Choroid plexus epithelial cell (primary cell): ENCODE measurements around the gene PRMT7.
A peak's percentile ranks its signal among the peaks of the same experiment; 100 is the strongest.

Source experiments
- DNase-seq: peaks from one replicate; pipeline ENCODE4 v3.0.0-alpha.2; 2010; ENCODE audit warnings: low read depth
- H3K4me3 ChIP-seq: 2 replicates; pipeline ENCODE4 v1.5.1; 2011; ENCODE audit warnings: low read depth, mild to moderate bottlenecking, control low read depth, low read length, moderate library complexity
- CTCF ChIP-seq: conservative IDR thresholded peaks from 2 replicates; pipeline ENCODE4 v1.5.1; 2011; ENCODE audit warnings: low read depth, mild to moderate bottlenecking, control low read depth, inconsistent platforms, low read length, moderate library complexity

The PRMT7 gene

DNA sequence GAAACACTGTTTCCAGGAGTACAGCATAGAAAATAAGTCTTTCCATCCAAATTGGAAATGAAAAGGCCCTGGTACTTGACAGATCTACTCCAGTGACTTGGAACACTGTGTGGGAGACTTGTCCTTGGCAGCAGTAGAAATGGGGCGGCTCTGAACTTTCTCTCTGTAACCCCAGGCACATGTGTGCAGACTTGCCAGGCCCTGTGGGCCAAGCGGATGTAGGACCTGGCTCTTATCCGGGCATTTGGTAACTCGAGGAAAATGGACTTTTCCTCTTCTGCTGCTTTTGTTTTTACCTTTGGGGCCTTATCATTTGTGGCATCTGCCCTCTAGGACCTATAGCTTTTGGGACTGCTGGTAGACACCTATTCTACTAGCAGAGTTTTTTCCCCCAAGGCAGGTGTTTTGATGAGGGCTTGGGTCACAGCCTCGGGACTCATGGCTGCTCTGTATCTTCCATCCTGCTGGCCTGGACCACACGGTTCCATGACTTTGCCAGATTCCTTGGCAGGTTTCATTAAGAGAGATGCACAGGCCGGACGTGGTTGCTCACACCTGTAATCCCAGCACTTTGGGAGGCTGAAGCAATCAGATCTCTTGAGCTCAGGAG lies 94.0 kb downstream of the PRMT7 start:
- no peak for TF ChIP-seq CTCF
- no peak overlapping the region for H3K4me3 ChIP-seq
- no peak for DNase-seq

DNA sequence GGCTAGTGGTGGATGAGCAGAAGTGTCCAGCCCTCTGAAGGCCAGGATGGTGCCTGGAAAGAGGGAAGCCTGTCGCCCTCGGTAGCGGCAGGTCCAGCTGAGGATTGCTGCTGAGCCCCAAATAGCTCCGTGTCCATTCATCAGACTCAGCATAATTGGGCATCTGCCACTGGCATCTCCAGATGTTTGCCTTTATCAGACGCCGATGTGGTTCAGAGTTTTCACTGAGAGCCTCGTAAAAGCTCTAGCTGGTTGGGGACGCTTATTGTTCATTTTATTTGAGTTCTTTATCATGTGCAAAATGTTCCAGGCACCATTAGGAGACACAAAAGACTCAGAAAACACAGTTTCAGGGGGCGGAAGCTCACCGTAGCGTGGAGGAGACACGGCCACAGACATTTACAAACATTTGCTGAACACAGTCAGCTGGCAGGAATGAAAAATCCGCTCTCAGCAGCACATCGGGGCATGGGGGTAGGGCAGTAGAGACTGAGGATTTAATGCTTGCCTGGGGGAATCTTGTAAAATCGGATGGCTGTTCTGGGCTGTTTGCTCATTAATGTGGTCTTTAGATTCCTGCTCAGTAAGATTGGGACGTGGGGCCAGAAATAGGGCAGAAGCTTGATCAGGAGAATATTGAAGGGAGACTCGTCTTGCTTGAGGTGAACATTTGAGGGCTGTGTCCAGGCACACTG lies 95.8 kb downstream of the PRMT7 start:
- TF ChIP-seq CTCF = no peak
- peak overlapping the region; percentile 5 for H3K4me3 ChIP-seq
- peak; percentile 51 for DNase-seq
